CD4-positive, alpha-beta T cell treated with Interleukin-6 for 4 hours (primary cell): Measurements from ENCODE around the gene HMG20A.

Experiments
- DNase-seq: peaks from one replicate; pipeline ENCODE4 v3.0.0-alpha.2; 2020; ENCODE audit warnings: mixed read lengths

Gene HMG20A

DNA sequence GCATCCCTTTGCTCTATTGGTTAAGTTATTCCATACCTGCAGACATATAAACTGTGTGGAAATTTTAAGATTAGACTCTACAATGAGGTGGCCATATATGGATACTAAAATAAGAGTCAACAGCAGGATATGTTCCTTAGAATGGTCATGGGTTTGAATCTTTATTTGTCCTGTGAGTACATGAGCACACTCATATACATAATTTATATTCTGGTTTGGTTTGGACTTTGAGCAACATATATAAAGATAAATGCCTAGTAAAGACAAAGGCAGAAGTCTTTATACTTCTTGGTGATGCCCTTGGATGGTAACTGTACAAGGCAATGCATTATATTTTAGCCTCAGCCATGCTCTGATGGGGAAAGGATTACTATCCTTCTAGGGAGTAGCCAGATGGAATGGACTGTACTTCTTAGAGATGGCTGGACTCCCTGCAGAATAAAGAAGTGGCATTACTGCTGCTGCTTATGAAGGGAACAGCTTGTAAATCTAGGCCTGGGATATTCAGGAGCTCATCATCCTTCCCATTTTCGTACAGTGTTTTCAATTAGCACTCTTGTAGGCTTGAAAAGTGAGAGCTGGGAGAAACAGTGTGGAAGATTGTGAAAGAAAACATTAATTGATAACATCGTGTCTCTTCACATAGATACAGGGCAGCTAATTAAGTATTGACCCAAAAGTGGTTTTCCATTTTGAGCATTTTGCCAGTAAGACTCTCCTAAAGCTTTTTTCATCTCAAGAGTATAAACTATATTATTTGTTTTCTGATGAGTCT is 60.4 kb downstream of the HMG20A start:
- no peak for DNase-seq

GRCh38 chr15:77481670-77482069 is 61.0 kb downstream of the HMG20A start:
- no peak for DNase-seq

DNA sequence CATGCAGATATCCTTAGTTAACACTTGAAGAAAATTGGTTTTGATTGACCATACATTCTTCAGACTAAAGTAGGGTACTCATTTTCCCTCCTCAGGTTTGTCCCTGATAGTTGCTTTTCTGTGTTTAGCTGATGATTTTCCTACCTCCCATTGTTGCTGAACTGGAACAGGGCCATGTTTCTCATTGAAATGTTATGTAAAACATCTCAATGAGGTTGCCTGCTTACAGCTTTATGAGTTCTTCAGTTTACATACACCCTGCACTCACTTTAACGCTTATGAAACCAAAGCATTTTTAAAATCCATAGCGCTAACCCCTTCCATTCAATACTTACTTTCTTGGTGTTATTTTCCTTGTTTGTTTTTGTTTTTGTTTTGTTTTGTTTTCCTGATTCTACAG is 61.9 kb downstream of the HMG20A start:
- no peak for DNase-seq

DNA sequence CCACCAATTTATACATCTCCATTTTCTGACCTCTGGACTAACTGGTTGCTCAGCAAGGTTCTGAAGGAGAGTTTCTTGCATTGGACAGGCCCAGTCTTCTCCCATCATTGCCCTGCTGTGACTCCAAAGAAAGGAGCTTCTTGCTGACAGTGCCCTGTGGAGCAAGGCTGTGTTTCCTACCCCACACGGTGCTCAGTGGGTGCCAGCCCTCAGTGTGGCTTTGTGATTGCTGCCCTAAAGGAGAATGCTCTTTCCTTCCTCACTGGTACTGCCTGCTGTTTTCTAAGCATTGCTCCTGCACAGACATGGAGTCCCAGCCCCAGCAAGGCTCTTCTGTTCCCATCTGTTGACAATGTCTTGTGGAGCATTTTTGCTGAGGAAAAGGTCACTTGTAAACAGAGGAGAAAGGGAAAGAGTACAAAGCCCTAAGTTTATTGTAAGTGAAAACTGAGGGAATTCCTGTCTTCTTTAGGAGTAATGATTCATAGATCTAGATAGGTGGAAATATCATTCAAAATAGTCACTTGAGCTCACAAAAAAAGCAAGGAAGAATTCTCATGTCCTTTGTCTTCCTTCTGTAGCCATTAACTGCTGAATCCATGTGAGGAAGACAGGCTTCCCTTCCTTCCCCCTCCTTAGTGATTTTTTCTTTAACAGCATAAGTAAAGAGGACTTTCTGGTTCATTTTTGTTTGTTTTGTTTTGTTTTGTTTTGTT is 62.9 kb downstream of the HMG20A start:
- no peak for DNase-seq

DNA sequence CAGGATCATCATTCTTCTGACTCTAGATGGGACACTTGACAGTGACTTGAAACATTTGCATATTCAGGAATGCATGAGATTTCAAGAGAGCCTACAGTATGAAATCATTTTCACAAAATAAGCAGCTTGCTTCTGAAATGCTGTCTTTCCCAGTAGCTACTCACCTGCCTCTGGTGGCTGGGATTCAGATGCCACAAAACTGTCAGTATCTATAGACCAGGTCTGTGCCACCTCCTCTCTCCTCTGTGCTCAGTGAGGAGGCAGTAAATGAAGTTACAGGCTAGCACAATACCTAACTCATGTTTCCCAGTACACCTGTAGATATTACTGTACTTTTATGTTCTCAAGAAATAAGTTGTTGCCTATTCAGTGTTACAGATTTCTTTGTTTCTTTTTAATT is 64.3 kb downstream of the HMG20A start:
- no peak for DNase-seq

GRCh38 chr15:77486542-77487468 is 66.1 kb downstream of the HMG20A start:
- no peak for DNase-seq

DNA sequence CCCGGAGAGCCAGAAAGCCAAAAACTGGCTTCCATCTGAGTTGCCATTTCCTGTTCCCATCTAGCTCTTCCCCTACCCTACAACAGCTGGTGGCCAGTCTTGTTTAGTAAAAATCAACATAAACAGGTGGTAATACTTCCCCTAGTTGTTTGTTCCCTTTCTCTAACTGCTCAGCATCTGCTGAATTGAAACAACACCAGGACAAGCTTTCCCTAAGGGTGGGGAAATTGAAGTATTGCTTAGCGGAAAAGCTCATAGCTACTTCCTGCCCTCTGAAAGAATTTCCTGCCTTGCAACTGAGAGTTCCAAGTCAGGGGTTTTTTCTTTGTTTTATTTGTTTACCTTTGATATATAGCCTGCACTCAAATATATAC is 66.8 kb downstream of the HMG20A start:
- no peak for DNase-seq

DNA sequence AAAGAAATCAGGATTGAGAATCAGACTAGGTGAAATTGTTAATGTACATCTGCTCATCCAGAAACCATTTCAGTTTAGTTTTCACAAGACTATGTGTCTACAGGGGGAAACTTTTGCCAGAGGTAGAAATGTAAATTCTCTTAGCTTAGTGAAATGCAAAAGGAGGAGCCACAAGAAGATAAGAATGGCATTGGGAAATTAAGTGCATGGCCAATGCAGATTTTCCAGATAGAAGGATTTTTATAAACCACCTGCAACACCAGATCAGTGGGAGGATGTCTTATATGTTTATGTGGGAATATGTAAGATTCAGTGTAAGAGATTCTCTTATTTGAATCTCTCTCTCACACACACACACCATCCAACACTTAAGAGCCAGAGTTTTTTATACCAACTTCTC is 67.2 kb downstream of the HMG20A start:
- no peak for DNase-seq

DNA sequence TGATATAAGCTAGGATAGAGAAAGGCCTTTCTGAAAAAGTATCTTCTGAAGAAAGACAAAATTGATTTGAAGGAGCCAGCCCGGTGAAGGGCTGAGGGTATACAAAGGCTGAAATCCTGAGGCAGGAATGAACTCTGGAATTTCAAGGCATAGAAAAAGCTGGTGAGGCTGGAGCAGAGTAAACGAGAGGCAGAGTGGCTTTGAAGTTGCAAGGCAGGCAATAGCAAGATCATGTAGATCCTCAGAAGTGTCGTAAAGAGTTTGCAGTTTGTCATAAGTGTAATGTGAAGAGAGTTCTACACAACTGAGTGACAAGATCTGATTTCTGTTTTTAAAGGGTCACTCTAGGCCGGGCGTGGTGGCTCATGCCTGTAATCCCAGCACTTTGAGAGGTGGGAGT is 69.0 kb downstream of the HMG20A start:
- no peak for DNase-seq

GRCh38 chr15:77493324-77493907 is 72.7 kb downstream of the HMG20A start:
- no peak for DNase-seq

- DNase-seq, result no peak
Observed at GRCh38 chr15:77494073-77494867, 73.6 kb downstream of the HMG20A start.

GRCh38 chr15:77494964-77495363 is 74.3 kb downstream of the HMG20A start:
- no peak for DNase-seq

DNA sequence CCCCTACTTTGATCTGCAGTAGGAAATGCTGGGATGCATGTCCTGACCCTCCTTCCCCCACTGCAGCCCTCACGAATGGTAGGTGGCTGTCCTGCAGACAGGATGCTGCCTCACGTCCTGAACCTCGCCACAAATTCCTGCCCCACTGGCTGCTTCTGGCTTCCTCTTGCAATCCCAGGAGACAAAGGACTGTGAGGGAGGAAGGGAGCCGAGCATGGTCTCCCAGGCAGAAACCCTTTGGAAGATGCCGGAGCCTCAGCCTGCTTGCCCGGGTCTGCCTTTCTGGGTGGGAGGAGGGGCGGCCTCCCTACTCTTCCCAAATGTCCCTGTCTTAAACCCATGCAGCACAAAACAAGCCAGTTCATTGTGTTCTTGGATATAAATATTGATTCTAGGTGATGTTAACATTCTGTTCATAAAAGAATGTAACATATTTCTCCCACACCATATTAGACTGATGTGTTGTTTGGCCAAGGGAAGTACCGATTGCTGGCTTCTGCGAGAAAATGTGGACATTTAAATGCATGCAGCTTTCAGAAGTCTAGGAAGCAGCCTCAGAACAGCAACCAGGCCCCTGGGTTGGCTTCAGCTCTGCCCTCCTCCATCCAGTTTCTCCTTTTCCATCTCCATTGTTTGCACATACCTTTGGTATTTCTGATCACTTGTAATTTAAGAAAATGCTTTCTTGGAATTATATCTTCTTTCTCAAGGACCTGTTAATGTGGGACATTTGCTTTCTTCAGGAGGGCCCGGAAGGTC is 75.3 kb downstream of the HMG20A start:
- no peak for DNase-seq

- DNase-seq, result peak; percentile 73
Observed at GRCh38 chr15:77496715-77497109, 76.0 kb downstream of the HMG20A start.

DNA sequence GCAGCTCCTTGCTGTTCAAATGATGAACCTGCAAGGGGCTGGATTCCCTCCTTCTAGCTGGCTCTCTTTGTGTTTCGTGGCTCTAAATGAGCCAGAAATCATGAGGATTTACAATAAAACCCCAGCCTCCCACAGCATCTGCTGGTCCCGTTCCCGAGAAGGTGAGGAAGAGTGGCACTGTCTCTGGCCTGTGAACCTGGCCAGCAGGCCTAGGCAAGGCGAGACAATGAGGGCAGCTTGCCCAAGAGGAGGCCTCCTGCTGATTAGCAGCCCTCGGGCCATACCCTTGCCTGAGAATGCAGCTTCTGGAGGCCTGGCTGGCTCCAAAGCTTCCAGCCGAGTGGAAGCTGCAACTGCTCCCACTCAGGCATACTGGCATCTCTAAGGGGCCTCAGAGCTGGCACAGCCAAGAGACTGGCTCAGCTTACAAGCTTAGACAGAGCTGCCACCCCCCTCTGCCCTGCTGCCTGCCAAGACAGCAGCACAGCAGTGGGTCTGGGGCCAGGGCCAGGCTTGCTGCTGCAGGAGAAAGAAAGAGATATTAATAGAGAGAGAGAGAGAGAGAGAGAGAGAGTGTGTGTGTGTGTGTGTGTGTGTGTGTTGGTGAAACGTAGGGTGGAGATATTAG is 76.5 kb downstream of the HMG20A start:
- DNase-seq, result no peak

DNA sequence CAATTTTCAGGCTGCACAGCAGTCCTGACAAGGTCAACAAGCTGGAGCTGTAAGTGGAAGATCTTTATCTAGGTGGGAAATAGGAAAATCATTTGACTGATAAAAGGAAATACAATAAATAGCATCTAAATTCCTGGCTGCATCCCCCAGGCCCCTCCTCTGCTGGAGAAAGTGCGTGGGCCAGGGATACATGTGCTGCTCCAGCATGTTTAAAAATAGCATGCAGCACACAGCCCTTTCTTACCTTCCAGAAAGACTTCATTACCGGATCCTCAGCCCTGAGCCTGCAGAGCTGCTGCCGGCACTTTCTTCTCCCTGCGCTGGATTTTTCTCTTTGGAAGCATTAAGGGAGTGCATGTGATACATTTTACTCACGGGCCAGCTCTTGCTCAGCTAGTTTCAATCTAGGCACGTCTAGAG is 77.3 kb downstream of the HMG20A start:
- DNase-seq, result no peak

DNA sequence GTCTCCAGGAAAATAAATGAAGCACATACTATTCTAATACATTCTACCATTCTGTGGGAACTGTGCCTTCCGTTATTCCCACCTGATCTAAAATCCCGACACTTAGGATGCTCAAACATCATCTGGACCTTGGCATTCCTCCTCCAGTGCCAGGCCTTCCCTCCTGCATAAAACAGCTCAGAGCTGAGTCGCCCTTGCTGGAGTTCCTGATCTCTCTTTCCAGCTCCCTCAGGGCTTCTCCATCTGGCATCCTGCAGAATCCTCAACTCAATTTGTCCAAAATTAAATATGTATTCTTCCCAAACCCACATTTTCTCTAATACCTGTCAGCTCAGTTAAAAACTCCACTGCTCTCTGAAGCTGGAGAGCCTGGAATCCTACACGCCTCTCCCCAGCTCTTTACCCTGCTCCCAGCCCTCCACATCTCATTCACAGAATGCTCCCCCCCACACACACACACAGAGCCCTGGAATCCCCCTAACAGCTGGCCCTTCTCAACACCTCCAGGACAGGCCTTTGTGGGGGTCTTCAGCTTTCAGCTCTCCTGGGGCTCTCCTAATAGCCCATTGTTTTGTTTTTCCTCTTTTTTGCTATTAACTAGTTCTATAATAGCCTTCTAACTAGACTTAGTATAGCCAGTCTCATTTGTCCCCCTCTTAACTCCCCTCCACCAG is 78.5 kb downstream of the HMG20A start:
- no peak for DNase-seq

GRCh38 chr15:77500989-77501388 is 80.3 kb downstream of the HMG20A start:
- no peak for DNase-seq

DNA sequence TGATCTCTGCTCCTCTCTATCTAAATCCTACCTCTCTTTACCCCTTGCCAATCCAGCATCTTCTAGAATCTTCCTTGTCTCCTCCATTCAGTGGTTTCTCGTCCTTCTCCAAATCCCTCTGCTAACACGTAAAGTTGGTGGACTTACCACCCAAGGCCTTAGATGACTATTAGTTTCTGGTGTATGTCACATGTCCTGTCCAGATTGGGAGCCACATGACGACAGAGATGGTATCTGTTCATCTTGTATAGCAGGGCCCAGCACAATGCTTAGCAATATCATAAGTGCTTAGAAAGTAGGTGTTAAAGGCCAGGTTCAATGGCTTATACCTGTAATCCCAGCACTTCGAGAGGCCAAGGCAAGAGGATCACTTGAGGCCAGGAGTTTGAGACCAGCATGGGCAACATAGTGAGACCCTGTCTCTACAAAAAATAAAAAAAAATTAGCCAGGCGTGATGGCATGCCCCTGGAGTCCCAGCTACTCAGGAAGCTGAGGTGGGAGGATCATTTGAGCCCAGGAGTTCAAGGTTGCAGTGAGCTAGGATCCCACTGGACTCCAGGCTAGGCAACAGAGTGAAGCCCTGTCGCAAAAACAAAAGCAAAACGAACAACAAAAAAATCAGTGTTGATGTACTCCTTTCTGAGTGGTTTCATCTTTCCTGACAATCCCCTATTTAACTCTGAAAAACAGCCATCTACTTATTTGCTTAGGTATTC is 81.8 kb downstream of the HMG20A start:
- DNase-seq, result no peak

- no peak for DNase-seq
Observed at GRCh38 chr15:77503240-77503639, 82.6 kb downstream of the HMG20A start.
